Measurements from ENCODE around the gene MRTFA.

Gene MRTFA

DNA sequence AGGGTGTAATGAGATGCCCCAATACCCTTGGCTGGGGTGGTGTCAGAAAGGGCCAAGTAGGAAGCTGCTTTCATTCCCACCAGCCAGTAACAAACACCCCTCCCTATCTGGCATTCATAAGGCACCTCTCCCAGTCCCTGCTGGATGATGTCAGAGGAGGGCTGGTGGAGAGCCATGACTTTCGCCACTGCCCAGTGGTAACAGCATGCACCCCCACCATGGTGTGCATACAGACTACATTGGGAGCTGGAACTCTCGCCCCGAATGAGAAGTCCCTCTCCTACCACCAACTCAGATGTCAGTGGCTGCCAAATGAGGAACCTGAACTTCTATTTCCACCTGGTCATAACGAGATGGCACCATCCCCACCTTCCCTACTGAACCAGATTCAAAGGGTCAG lies 192.8 kb downstream of the MRTFA start:
- DNase-seq: peak; percentile 73 to 89
- H3K9me3 ChIP-seq: no peaks in the 10 kb centered on the region
- no peaks in the 10 kb centered on the region for H3K27me3 ChIP-seq
- TF ChIP-seq CTCF (IDR thresholded peaks at IDR 0.05): no peak
- peak overlapping the region; percentile 29 to 61 for H3K27ac ChIP-seq
- no peak overlapping the region for H3K4me3 ChIP-seq
- intact Hi-C loops (cut with DNase I; ENCODE audit: low total_unique reads): no loop called here
- H3K36me3 ChIP-seq: no peaks in the 10 kb centered on the region
- peaks cover 0 to 63% (median 32%) of the 10 kb centered on the region in 4 donors for H3K4me1 ChIP-seq

DNA sequence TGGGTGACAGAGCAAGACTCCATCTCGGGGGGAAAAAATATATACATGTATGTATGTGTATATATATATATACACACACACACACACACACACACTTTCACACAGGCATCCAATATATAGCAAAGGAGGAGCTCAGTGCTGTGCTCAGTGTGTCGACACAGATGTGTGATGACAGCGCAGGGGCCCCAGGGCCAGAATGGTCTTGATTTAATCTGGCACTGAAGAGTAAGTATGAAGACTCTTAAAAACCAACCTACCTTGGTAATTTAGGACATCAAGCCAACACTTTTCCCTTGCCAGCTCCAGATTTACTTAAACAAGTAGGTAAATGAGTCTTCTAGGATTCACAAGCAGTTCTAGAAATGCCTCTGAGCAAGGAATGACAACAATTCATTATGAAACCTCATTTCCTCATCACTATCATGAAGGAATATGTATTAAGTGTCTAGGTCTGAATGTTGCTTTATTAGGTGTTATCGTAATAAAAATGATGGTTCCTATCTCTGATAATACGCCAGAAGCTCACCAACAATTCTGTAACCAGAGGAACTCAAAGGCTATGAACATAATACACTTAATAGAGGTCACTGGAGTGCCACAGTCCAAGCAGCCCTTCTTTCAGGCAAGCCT lies 194.6 kb downstream of the MRTFA start:
- peak in 1 of 2 donors; percentile 13 for DNase-seq
- intact Hi-C loops (cut with DNase I; ENCODE audit: low total_unique reads): no loop called here

GRCh38 chr22:40436505-40437431 lies 199.8 kb downstream of the MRTFA start:
- Histone ChIP-seq H3K4me1 (peaks cover 0 to 48% (median 22%) of the 10 kb centered on the region in 4 donors), H3K9me3 (no peaks in the 10 kb centered on the region), H3K36me3 (peaks cover 0 to 14% (median 11%) of the 10 kb centered on the region in 3 donors), H3K27ac (peak overlapping the region; percentile 55 to 71), H3K4me3 (peak overlapping the region; percentile 2 to 34), H3K27me3 (no peaks in the 10 kb centered on the region)
- intact Hi-C loops (cut with DNase I; ENCODE audit: low total_unique reads): loop anchor here (2.0 to 10.0 kb wide), 2 partner anchors 62 to 210 kb away; partner anchors contain the start of gene SGSM3
- peak in 1 of 2 donors; percentile 65 for DNase-seq
- TF ChIP-seq CTCF (IDR thresholded peaks at IDR 0.05): peak; percentile 60 to 75

More for the DNA sequence above, 194.6 kb downstream of the MRTFA start:
- no peaks in the 10 kb centered on the region for H3K36me3 ChIP-seq
- no peaks in the 10 kb centered on the region for H3K9me3 ChIP-seq
- no peaks in the 10 kb centered on the region for H3K27me3 ChIP-seq
- H3K4me1 ChIP-seq: peaks cover 0 to 60% (median 34%) of the 10 kb centered on the region in 4 donors
- peak overlapping the region in 1 of 2 donors; percentile 61 for H3K27ac ChIP-seq
- no peak for TF ChIP-seq CTCF (IDR thresholded peaks at IDR 0.05)
- H3K4me3 ChIP-seq: no peak overlapping the region

GRCh38 chr22:40434745-40435144 lies 201.8 kb downstream of the MRTFA start:
- intact Hi-C loops (cut with DNase I; ENCODE audit: low total_unique reads): loop anchor here (10.0 kb wide), 1 partner anchor 60 kb away; the partner anchor contains the start of gene SGSM3
- peak in 1 of 2 donors; percentile 64 for DNase-seq
- H3K27me3 ChIP-seq: no peaks in the 10 kb centered on the region
- H3K36me3 ChIP-seq: peaks cover 3 to 25% (median 18%) of the 10 kb centered on the region in 3 donors
- H3K9me3 ChIP-seq: no peaks in the 10 kb centered on the region
- H3K4me1 ChIP-seq: peaks cover 0 to 60% (median 21%) of the 10 kb centered on the region in 4 donors
- TF ChIP-seq CTCF (IDR thresholded peaks at IDR 0.05): no peak
- H3K27ac ChIP-seq: no peak overlapping the region
- no peak overlapping the region for H3K4me3 ChIP-seq

GRCh38 chr22:40434106-40434505 lies 202.4 kb downstream of the MRTFA start:
- peaks cover 10 to 32% (median 25%) of the 10 kb centered on the region in 3 donors for H3K36me3 ChIP-seq
- H3K27ac ChIP-seq: no peak overlapping the region
- H3K4me3 ChIP-seq: no peak overlapping the region
- H3K27me3 ChIP-seq: no peaks in the 10 kb centered on the region
- TF ChIP-seq CTCF (IDR thresholded peaks at IDR 0.05): no peak
- peaks cover 0 to 60% (median 21%) of the 10 kb centered on the region in 4 donors for H3K4me1 ChIP-seq
- intact Hi-C loops (cut with DNase I; ENCODE audit: low total_unique reads): loop anchor here (10.0 kb wide), 1 partner anchor 59 kb away; the partner anchor contains the start of gene SGSM3
- DNase-seq: no peak
- no peaks in the 10 kb centered on the region for H3K9me3 ChIP-seq

Measured in tibial artery (tissue), 4 donors.